ENCODE data around the gene CCDC136. TPM values are rescaled to one million over a fixed set of nuclear protein-coding genes. Genes with fewer than 3 reads are reported as not detected.

CCDC136 gene
- polyA plus RNA-seq, 1 donor (not counting 4 experiments of a cell fraction or from before 2014, with no cell fraction given), result 1.6 TPM

DNA sequence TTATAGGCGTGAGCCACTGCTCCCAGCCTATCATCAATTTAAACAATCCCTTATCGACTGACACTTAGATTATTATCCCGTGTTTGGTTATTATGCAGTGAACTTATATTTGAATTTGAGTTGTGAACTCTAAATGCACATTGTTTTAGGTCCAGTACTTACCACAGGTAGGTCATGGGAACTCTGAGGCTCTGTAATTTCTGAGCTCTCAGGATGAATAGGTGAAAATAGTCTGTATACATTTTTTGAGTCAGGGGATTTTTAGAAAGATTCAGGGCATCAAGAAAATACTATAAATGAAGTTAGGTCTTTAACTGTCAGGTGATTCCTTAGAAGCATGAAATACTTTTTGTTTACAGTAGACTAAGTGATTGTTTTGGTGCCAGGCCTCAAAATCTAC is 8.8 kb downstream of the CCDC136 start:
- DNase-seq (ENCODE audit: low read depth, low spot score), result no peak
- FAIRE-seq, result no peak
- dilution Hi-C loops (cut with MboI; ENCODE audit: extremely low pct_ligation_motif_present, low sequenced_read_pairs), result no loop called here
- no peak overlapping the region for H2AFZ ChIP-seq (ENCODE audit: control insufficient read depth, low read length)
- H3K27me3 ChIP-seq (ENCODE audit: control insufficient read depth, extremely low read depth, insufficient read depth, low read length), result no peaks in the 10 kb centered on the region
- H4K20me1 ChIP-seq (ENCODE audit: control insufficient read depth, extremely low read depth, insufficient read depth, low read length), result no peaks in the 10 kb centered on the region
- H3K9ac ChIP-seq (ENCODE audit: control insufficient read depth, extremely low read depth, insufficient read depth, low read length), result no peak overlapping the region
- no peak overlapping the region for H3K4me2 ChIP-seq (ENCODE audit: control insufficient read depth, extremely low read depth, insufficient read depth, low read depth, low read length)
- TF ChIP-seq, protein P1, sequence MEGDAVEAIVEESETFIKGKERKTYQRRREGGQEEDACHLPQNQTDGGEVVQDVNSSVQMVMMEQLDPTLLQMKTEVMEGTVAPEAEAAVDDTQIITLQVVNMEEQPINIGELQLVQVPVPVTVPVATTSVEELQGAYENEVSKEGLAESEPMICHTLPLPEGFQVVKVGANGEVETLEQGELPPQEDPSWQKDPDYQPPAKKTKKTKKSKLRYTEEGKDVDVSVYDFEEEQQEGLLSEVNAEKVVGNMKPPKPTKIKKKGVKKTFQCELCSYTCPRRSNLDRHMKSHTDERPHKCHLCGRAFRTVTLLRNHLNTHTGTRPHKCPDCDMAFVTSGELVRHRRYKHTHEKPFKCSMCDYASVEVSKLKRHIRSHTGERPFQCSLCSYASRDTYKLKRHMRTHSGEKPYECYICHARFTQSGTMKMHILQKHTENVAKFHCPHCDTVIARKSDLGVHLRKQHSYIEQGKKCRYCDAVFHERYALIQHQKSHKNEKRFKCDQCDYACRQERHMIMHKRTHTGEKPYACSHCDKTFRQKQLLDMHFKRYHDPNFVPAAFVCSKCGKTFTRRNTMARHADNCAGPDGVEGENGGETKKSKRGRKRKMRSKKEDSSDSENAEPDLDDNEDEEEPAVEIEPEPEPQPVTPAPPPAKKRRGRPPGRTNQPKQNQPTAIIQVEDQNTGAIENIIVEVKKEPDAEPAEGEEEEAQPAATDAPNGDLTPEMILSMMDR (optimal IDR thresholded peaks at IDR 0.05 in 1 of 3, IDR thresholded peaks at IDR 0.05 in 1 of 3, conservative IDR thresholded peaks at IDR 0.05 in 1 of 3; ENCODE audit: extremely low read depth in 1 of 3, insufficient read depth in 2 of 3, low read length in 3 of 3), result no peak
- TF ChIP-seq EZH2 (IDR thresholded peaks at IDR 0.05; ENCODE audit: low read length), result no peak
- no peaks in the 10 kb centered on the region for H3K9me1 ChIP-seq (ENCODE audit: control insufficient read depth, extremely low read depth, insufficient read depth, low read length)
- no peak overlapping the region for H3K27ac ChIP-seq (ENCODE audit: control insufficient read depth, insufficient read depth, low read length)
- no peak overlapping the region for H3K4me3 ChIP-seq (ENCODE audit: control insufficient read depth in 2 of 3, extremely low read depth in 1 of 3, insufficient read depth in 2 of 3, low read depth in 1 of 3, low read length in 3 of 3)
- H3K79me2 ChIP-seq (ENCODE audit: control insufficient read depth, insufficient read depth, low read length), result no peaks in the 10 kb centered on the region
- H3K9me3 ChIP-seq (ENCODE audit: control insufficient read depth, low read depth, low read length), result no peaks in the 10 kb centered on the region
- no peaks in the 10 kb centered on the region for H3K4me1 ChIP-seq (ENCODE audit: control insufficient read depth, extremely low read depth, insufficient read depth, low read length)
- H3K36me3 ChIP-seq (ENCODE audit: control insufficient read depth in 2 of 2, extremely low read depth in 1 of 2, insufficient read depth in 2 of 2, low read length in 2 of 2), result no peaks in the 10 kb centered on the region

- H3K9ac ChIP-seq (ENCODE audit: control insufficient read depth, extremely low read depth, insufficient read depth, low read length), result no peak overlapping the region
- FAIRE-seq (no peak), DNase-seq (ENCODE audit: low read depth, low spot score) (no peak)
- H2AFZ ChIP-seq (ENCODE audit: control insufficient read depth, low read length), result no peak overlapping the region
- TF ChIP-seq, protein P1 (optimal IDR thresholded peaks at IDR 0.05 in 1 of 3, IDR thresholded peaks at IDR 0.05 in 1 of 3, conservative IDR thresholded peaks at IDR 0.05 in 1 of 3; ENCODE audit: extremely low read depth in 1 of 3, insufficient read depth in 2 of 3, low read length in 3 of 3), result no peak
- TF ChIP-seq EZH2 (IDR thresholded peaks at IDR 0.05; ENCODE audit: low read length), result no peak
- H3K4me3 ChIP-seq (ENCODE audit: control insufficient read depth in 2 of 3, extremely low read depth in 1 of 3, insufficient read depth in 2 of 3, low read depth in 1 of 3, low read length in 3 of 3), result no peak overlapping the region
- dilution Hi-C loops (cut with MboI; ENCODE audit: extremely low pct_ligation_motif_present, low sequenced_read_pairs), result no loop called here
- no peaks in the 10 kb centered on the region for H3K36me3 ChIP-seq (ENCODE audit: control insufficient read depth in 2 of 2, extremely low read depth in 1 of 2, insufficient read depth in 2 of 2, low read length in 2 of 2)
- H3K4me1 ChIP-seq (ENCODE audit: control insufficient read depth, extremely low read depth, insufficient read depth, low read length), result no peaks in the 10 kb centered on the region
- no peaks in the 10 kb centered on the region for H3K79me2 ChIP-seq (ENCODE audit: control insufficient read depth, insufficient read depth, low read length)
- H3K4me2 ChIP-seq (ENCODE audit: control insufficient read depth, extremely low read depth, insufficient read depth, low read depth, low read length), result no peak overlapping the region
- no peaks in the 10 kb centered on the region for H3K9me3 ChIP-seq (ENCODE audit: control insufficient read depth, low read depth, low read length)
- H4K20me1 ChIP-seq (ENCODE audit: control insufficient read depth, extremely low read depth, insufficient read depth, low read length), result no peaks in the 10 kb centered on the region
- H3K27ac ChIP-seq (ENCODE audit: control insufficient read depth, insufficient read depth, low read length), result no peak overlapping the region
- H3K27me3 ChIP-seq (ENCODE audit: control insufficient read depth, extremely low read depth, insufficient read depth, low read length), result no peaks in the 10 kb centered on the region
- no peaks in the 10 kb centered on the region for H3K9me1 ChIP-seq (ENCODE audit: control insufficient read depth, extremely low read depth, insufficient read depth, low read length)
These were observed 9.2 kb downstream of the CCDC136 start for GRCh38 chr7:128801003-128801402.

Data from keratinocyte (primary cell).